ENCODE results near the gene ANKRD11.
"Not testable (repeated sequence)": the region's sequence is repeated elsewhere in the genome, so short reads cannot be mapped to it uniquely, and the experiment has no call there.

ANKRD11 gene

DNA sequence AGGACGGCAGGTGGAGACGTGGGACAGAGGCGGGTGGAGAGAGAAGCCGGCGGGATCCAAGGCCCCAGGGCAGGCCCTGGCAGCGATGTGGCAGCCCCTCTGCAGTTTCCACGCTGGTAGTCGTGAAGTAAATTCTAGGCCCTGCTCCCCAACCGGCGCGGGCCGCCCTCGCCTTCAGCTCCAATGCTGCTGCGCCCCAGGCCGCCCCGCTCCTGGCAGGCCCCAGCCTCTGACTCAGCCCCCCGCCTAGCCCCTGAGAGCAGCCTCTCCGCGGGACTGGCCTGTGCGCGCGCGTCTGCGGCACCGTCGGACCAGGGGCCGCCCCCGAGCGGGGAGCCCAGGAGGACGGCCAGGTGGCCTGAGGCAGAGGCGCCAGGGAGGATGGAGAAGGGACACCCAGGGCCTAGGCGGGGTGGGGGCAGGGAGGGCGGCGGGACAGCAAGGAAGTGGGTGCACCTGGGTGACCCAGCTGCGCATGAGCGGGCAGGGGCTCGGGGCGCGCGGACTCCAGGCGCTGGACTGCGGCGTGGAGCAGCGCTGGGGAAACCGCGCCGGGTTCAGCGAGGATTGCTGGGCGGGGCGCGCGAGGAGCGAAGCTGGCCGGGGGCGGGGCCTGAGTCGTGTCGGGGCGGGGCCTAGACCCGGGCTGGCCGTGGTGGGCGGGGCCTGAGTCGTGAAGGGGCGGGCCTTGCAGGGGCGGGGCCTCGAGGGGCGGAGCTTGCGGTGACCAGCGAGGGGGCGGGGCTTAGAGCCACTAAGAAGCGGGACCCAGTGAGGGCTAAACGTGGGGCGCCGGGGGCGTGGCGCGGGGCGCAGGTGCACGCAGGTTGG lies 243.2 kb downstream of the ANKRD11 start:
- H3K27ac ChIP-seq (ENCODE audit: insufficient read depth, low read length, poor library complexity, severe bottlenecking) = peak overlapping the region; percentile 39
- no peaks in the 10 kb centered on the region for H3K9me3 ChIP-seq (ENCODE audit: control insufficient read depth, low read length)
- DNase-seq = peak; percentile 92 to 95 (median 94)
- no peaks in the 10 kb centered on the region for H3K27me3 ChIP-seq (replicated peaks; ENCODE audit: control insufficient read depth, insufficient read depth, low read length, poor library complexity, severe bottlenecking)
- no peaks in the 10 kb centered on the region for H3K36me3 ChIP-seq (ENCODE audit: control insufficient read depth, insufficient read depth, low read length)
- peak overlapping the region; percentile 38 for H3K4me3 ChIP-seq (ENCODE audit: insufficient read depth, low read depth, low read length, poor library complexity, severe bottlenecking)
- H3K4me1 ChIP-seq (ENCODE audit: control insufficient read depth, insufficient read depth, low read length, poor library complexity, severe bottlenecking) = peaks cover 11% of the 10 kb centered on the region

DNA sequence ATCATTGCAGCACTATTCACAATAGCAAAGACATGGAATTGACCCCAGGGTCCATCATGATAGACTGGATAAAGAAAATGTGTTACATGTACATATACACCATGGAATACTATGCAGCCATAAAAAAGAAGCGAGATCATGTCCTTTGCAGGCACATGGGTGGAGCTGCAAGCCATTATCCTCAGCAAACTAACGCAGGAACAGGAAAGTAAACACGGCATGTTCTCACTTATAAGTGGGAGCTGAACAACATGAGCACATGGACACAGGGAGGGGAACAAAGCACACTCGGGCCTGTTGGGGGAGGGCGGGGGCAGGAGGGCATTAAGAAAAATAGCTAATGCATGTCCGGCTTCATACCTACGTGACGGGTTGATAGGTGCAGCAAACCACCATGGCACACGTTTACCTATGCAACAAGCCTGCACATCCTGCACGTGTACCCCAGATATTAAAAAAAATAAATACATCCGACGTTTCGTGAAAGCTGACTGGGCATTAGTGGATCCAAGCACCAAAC lies 243.9 kb downstream of the ANKRD11 start:
- DNase-seq = no peak
- H3K4me1 ChIP-seq (ENCODE audit: control insufficient read depth, insufficient read depth, low read length, poor library complexity, severe bottlenecking) = peaks cover 15% of the 10 kb centered on the region
- no peak overlapping the region for H3K27ac ChIP-seq (ENCODE audit: insufficient read depth, low read length, poor library complexity, severe bottlenecking)
- no peaks in the 10 kb centered on the region for H3K36me3 ChIP-seq (ENCODE audit: control insufficient read depth, insufficient read depth, low read length)
- H3K9me3 ChIP-seq (ENCODE audit: control insufficient read depth, low read length) = no peaks in the 10 kb centered on the region
- no peaks in the 10 kb centered on the region for H3K27me3 ChIP-seq (replicated peaks; ENCODE audit: control insufficient read depth, insufficient read depth, low read length, poor library complexity, severe bottlenecking)
- no peak overlapping the region for H3K4me3 ChIP-seq (ENCODE audit: insufficient read depth, low read depth, low read length, poor library complexity, severe bottlenecking)

DNA sequence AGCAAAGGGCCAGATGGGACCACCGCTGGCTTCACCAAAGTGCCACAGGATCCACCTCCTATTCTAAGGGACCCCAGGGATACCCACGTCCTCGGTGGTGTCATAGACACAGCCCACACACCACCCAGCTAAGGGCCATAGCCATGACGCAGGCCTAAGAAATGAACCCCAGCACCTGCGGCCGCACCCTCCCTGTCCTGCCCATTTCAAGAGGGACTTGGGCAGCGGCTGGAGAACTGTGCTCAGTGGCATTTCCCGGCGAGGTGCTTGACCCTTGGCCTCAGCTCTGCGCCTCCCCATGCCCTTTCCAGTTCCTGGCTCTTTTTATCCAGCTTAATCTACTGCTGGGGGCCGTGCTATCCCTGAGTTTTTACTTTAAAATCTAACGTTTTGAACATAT lies 245.6 kb downstream of the ANKRD11 start:
- H3K9me3 ChIP-seq (ENCODE audit: control insufficient read depth, low read length) = no peaks in the 10 kb centered on the region
- no peak overlapping the region for H3K4me3 ChIP-seq (ENCODE audit: insufficient read depth, low read depth, low read length, poor library complexity, severe bottlenecking)
- H3K4me1 ChIP-seq (ENCODE audit: control insufficient read depth, insufficient read depth, low read length, poor library complexity, severe bottlenecking) = peaks cover 17% of the 10 kb centered on the region
- H3K27ac ChIP-seq (ENCODE audit: insufficient read depth, low read length, poor library complexity, severe bottlenecking) = no peak overlapping the region
- H3K27me3 ChIP-seq (replicated peaks; ENCODE audit: control insufficient read depth, insufficient read depth, low read length, poor library complexity, severe bottlenecking) = no peaks in the 10 kb centered on the region
- no peaks in the 10 kb centered on the region for H3K36me3 ChIP-seq (ENCODE audit: control insufficient read depth, insufficient read depth, low read length)
- no peak for DNase-seq

DNA sequence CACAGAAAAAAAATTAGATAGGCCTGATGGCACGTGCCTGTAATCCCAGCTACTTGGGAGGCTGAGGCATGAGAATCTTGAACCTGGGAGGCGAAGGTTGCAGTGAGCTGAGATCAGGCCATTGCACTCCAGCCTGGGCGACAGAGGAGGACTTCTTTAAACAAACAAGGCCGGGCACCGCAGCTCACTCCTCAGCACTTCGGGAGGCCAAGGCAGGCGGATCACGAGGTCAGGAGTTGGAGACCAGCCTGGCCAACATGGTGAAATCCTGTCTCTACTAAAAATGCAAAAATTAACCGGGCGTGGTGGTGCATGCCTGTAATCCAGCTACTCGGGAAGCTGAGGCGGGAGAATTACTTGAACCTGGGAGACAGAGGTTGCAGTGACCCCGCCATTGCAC lies 246.1 kb downstream of the ANKRD11 start:
- DNase-seq; H3K27ac ChIP-seq (ENCODE audit: insufficient read depth, low read length, poor library complexity, severe bottlenecking); H3K27me3 ChIP-seq (replicated peaks; ENCODE audit: control insufficient read depth, insufficient read depth, low read length, poor library complexity, severe bottlenecking); H3K4me3 ChIP-seq (ENCODE audit: insufficient read depth, low read depth, low read length, poor library complexity, severe bottlenecking); H3K9me3 ChIP-seq (ENCODE audit: control insufficient read depth, low read length); H3K36me3 ChIP-seq (ENCODE audit: control insufficient read depth, insufficient read depth, low read length): not testable (repeated sequence)
- peaks cover 17% of the 10 kb centered on the region for H3K4me1 ChIP-seq (ENCODE audit: control insufficient read depth, insufficient read depth, low read length, poor library complexity, severe bottlenecking)

DNA sequence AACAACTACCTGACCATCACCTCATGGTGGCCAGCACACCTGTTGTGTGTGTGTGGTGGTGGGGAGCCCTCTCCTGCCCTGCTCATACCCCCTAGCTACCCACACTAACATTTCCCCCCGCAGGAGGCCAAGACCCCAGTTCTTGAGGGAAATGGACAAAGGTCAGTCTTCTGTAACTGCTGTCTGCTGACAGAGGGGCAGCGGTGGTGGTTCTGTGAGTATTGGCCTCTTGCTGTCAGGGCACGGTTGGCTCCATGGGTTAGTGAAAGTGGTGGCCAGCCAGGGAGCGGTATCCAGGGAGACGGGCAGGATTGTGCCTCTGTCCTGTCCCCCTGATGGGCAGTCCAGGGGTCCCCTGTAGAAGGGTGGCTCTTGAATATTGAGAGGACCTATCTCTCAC lies 246.7 kb downstream of the ANKRD11 start:
- no peaks in the 10 kb centered on the region for H3K9me3 ChIP-seq (ENCODE audit: control insufficient read depth, low read length)
- DNase-seq = no peak
- peaks cover 17% of the 10 kb centered on the region for H3K4me1 ChIP-seq (ENCODE audit: control insufficient read depth, insufficient read depth, low read length, poor library complexity, severe bottlenecking)
- no peak overlapping the region for H3K4me3 ChIP-seq (ENCODE audit: insufficient read depth, low read depth, low read length, poor library complexity, severe bottlenecking)
- H3K36me3 ChIP-seq (ENCODE audit: control insufficient read depth, insufficient read depth, low read length) = no peaks in the 10 kb centered on the region
- no peak overlapping the region for H3K27ac ChIP-seq (ENCODE audit: insufficient read depth, low read length, poor library complexity, severe bottlenecking)
- no peaks in the 10 kb centered on the region for H3K27me3 ChIP-seq (replicated peaks; ENCODE audit: control insufficient read depth, insufficient read depth, low read length, poor library complexity, severe bottlenecking)

DNA sequence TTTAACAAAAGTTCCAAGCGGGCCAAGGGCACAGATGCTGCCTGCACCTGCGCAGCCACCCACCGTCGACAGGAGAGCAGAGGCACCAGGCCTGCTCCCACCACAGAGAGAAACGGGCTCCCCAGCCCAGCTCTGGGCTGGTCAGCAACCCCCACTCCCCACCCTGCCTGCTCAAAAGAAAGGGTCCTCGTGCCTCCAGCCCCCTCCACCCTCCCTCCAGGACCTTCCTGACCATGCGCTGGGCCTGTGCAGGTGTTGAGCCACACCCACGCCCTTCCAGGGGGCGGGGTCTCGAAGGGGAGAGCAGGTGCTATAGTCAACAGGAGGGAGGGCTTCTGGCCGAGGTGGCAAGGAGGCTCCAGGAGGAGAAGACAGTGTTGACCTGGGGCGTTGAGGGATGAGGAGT lies 247.6 kb downstream of the ANKRD11 start:
- Histone ChIP-seq H3K27ac (ENCODE audit: insufficient read depth, low read length, poor library complexity, severe bottlenecking) (no peak overlapping the region), H3K4me3 (ENCODE audit: insufficient read depth, low read depth, low read length, poor library complexity, severe bottlenecking) (no peak overlapping the region), H3K4me1 (ENCODE audit: control insufficient read depth, insufficient read depth, low read length, poor library complexity, severe bottlenecking) (peaks cover 13% of the 10 kb centered on the region), H3K9me3 (ENCODE audit: control insufficient read depth, low read length) (no peaks in the 10 kb centered on the region), H3K27me3 (replicated peaks; ENCODE audit: control insufficient read depth, insufficient read depth, low read length, poor library complexity, severe bottlenecking) (no peaks in the 10 kb centered on the region), H3K36me3 (ENCODE audit: control insufficient read depth, insufficient read depth, low read length) (no peaks in the 10 kb centered on the region)
- DNase-seq = no peak

DNA sequence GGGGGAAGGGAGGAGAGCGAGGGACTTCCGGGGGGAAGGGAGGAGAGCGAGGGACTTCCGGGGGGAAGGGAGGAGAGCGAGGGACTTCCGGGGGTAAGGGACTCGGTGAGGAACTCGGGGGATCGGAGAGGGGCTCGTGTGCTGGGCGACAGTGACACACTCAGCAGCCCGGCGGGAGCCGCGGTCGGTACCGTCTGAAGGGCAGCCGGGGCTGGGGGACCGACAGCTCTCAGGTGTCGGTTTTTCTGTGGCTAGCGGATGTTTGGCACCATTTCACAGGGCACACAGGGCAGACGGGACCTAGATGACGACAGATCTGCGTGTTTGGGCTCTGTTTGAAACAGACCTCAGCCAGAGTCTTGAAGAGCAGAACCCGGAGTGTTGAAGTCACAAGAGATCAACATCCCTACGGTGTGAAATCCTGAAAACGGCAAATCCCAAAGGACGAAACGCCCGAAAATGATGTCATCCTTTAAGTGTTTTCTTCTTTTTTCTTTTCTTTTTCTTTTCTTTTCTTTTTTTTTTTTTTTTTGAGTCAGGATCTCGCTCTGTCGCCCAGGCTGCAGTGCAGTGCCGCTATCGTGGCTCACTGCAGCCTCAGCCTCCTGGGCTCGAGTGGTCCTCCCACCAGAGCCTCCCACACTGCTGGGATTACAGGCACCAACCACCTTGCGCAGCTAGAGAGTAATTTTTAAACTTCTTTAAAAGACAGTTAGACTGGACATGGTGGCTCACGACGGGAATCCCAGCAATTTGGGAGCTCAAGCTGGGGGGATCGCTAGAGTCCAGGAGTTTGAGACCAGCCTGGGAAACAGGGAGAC lies 249.0 kb downstream of the ANKRD11 start:
- Histone ChIP-seq H3K27me3 (replicated peaks; ENCODE audit: control insufficient read depth, insufficient read depth, low read length, poor library complexity, severe bottlenecking) (no peaks in the 10 kb centered on the region), H3K4me3 (ENCODE audit: insufficient read depth, low read depth, low read length, poor library complexity, severe bottlenecking) (peak overlapping the region; percentile 45), H3K9me3 (ENCODE audit: control insufficient read depth, low read length) (no peaks in the 10 kb centered on the region), H3K36me3 (ENCODE audit: control insufficient read depth, insufficient read depth, low read length) (no peaks in the 10 kb centered on the region), H3K27ac (ENCODE audit: insufficient read depth, low read length, poor library complexity, severe bottlenecking) (peak overlapping the region; percentile 90), H3K4me1 (ENCODE audit: control insufficient read depth, insufficient read depth, low read length, poor library complexity, severe bottlenecking) (peaks cover 6% of the 10 kb centered on the region)
- peak; percentile 80 to 87 (median 86) for DNase-seq

DNA sequence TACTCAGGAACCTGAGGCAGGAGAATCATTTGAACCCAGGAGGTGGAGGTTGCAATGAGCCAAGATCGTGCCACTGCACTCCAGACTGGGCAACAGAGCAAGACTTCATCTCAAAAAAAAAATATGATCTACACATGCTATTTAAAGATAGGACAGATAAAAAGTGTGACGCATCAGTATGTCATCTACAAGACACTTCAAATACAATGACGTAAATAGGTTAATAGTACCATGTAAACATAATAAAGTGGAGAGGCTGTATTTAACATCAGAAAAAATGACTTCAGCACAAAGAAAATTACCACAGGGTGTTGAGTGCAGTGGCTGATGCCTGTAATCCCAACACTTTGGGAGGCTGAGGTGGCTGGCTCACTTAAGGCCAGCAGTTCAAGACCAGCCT lies 252.6 kb downstream of the ANKRD11 start:
- no peaks in the 10 kb centered on the region for H3K27me3 ChIP-seq (replicated peaks; ENCODE audit: control insufficient read depth, insufficient read depth, low read length, poor library complexity, severe bottlenecking)
- DNase-seq = no peak
- H3K4me3 ChIP-seq (ENCODE audit: insufficient read depth, low read depth, low read length, poor library complexity, severe bottlenecking) = no peak overlapping the region
- peaks cover under 1% of the 10 kb centered on the region for H3K36me3 ChIP-seq (ENCODE audit: control insufficient read depth, insufficient read depth, low read length)
- peaks cover 6% of the 10 kb centered on the region for H3K4me1 ChIP-seq (ENCODE audit: control insufficient read depth, insufficient read depth, low read length, poor library complexity, severe bottlenecking)
- no peak overlapping the region for H3K27ac ChIP-seq (ENCODE audit: insufficient read depth, low read length, poor library complexity, severe bottlenecking)
- no peaks in the 10 kb centered on the region for H3K9me3 ChIP-seq (ENCODE audit: control insufficient read depth, low read length)

DNA sequence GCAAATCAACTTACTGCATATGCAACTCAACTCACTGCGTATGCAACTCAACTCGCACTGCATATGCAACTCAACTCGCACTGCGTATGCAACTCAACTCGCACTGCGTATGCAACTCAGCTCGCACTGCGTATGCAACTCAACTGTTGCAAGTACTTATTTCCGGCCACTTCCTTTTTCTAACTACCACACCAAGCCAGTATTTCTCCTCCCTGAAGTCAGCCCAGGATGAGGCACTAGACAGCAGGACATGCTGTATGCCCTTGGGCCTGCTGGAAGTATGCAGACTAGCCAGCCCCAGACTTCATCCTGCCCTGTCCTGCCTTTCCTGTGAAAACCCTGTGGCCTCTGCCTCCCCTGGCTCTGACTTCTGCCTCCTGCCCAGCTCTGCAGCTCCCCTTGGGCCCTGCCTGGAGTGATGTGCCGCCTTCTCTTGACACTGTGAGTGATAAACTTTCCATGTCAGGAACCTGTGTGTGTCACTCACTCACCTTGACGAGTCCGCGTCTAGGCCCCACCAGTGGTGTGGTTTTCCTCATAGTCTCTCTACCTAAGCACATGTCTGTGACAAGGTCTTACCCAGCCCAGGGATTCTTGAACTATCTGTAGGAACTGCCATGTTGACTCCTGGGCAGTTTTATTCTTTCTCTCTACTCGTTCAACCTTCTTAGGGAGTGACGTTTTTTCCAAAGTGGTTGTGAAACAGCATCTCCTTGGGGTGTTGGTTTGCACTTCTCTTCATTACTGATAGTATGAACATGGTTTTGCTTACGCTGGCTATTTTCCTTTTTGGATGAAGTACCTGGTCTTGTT lies 256.5 kb downstream of the ANKRD11 start:
- no peaks in the 10 kb centered on the region for H3K4me1 ChIP-seq (ENCODE audit: control insufficient read depth, insufficient read depth, low read length, poor library complexity, severe bottlenecking)
- H3K9me3 ChIP-seq (ENCODE audit: control insufficient read depth, low read length) = no peaks in the 10 kb centered on the region
- no peak for DNase-seq
- no peak overlapping the region for H3K27ac ChIP-seq (ENCODE audit: insufficient read depth, low read length, poor library complexity, severe bottlenecking)
- H3K27me3 ChIP-seq (replicated peaks; ENCODE audit: control insufficient read depth, insufficient read depth, low read length, poor library complexity, severe bottlenecking) = no peaks in the 10 kb centered on the region
- no peak overlapping the region for H3K4me3 ChIP-seq (ENCODE audit: insufficient read depth, low read depth, low read length, poor library complexity, severe bottlenecking)
- H3K36me3 ChIP-seq (ENCODE audit: control insufficient read depth, insufficient read depth, low read length) = peaks cover 20% of the 10 kb centered on the region

Data from effector memory CD4-positive, alpha-beta T cell (primary cell).